ENCODE data around the gene C1orf94.

Gene C1orf94, protein sequence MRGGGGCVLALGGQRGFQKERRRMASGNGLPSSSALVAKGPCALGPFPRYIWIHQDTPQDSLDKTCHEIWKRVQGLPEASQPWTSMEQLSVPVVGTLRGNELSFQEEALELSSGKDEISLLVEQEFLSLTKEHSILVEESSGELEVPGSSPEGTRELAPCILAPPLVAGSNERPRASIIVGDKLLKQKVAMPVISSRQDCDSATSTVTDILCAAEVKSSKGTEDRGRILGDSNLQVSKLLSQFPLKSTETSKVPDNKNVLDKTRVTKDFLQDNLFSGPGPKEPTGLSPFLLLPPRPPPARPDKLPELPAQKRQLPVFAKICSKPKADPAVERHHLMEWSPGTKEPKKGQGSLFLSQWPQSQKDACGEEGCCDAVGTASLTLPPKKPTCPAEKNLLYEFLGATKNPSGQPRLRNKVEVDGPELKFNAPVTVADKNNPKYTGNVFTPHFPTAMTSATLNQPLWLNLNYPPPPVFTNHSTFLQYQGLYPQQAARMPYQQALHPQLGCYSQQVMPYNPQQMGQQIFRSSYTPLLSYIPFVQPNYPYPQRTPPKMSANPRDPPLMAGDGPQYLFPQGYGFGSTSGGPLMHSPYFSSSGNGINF

DNA sequence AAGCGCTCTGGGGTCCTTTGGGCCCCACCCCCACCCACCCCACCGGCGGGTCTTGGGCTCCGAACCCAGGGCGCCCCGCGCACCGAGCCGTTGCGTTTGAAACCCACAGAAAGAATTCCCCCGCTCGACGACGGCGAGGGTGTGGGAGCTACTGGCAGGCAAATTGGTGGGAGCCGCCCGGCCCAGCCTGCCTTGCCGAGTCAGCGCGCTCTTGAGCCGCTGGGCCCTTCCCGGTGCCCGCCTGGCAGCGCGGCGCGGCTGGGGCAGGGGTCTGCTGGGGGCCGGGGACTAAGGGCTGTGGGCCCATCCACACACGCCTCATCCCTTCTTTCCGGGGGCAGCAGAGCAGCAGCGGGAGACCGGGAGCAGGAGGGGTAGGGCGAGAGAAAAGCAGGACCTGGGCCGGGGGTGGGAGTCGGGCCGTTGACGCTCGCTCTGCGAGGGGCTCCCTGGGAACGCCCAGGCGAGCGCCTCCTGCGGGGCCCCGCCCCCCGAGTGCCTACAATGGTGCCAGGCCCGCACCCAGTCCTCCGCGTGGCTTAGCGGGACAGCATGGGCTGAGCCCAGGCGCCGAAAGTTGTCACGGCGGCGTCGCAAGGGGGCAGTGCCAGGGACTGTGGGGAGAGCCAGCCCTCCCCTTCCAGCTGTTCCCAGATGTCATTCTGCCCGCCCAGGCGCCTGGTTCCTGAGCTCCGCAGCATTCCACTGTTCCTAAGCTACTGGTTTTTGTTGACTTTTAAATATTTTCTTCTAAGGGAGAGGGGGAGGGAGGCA is at the start of gene C1orf94:
Gene C1orf94 (plus strand): TSS at position 78 of the 774 bp plus-strand sequence. CDS start 883 bp downstream, outside the sequence.
- no peak for DNase-seq (ENCODE audit: low read depth)

DNA sequence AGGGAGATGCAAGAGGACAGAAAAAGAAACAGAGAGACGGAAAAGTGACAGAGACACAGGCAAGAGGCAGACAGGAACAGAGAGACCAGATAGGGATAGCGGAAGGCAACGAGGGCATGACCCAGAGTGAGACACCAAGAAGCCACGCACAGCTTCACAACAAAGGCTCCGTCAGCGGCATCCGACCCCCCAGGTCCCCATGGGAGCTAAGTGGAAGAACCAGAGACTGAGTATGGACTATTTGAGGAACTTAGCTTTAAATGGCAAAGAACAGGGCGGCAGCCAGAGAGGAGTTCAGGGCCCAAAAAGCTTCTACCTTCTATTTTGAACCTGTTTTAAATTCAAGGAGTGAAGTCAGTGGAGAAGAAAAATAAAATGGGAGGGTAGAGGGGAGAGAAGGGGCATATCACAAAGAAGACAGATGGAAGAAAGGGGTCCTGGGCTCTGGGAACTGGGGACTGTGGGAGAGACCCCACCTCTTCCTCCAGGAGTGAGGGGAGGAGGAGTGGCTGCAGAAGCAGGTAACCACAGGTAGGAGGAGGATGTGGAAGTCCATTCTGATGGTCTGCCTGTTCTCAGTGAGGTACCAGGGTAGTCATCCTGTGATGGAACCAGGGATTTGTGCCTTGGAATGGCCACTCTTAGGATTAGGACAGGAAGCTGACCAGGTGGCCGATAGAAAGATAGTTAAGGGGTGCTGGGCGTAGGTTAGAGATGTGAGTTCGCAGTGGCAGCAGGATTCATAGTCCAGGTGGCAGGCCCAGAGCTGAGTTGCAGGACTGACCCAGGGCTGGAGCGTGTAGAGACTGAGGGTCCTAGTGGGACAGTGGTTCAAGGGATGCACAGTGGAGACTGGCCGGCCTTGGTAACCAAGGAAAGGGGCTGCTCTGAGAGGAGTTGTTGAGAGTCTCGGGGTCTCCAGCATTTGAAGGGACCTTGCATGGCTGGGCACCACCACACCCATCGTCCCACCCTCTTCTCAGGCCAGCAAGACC is 49.4 kb upstream of the C1orf94 start:
- no peak for DNase-seq (ENCODE audit: low read depth)

DNA sequence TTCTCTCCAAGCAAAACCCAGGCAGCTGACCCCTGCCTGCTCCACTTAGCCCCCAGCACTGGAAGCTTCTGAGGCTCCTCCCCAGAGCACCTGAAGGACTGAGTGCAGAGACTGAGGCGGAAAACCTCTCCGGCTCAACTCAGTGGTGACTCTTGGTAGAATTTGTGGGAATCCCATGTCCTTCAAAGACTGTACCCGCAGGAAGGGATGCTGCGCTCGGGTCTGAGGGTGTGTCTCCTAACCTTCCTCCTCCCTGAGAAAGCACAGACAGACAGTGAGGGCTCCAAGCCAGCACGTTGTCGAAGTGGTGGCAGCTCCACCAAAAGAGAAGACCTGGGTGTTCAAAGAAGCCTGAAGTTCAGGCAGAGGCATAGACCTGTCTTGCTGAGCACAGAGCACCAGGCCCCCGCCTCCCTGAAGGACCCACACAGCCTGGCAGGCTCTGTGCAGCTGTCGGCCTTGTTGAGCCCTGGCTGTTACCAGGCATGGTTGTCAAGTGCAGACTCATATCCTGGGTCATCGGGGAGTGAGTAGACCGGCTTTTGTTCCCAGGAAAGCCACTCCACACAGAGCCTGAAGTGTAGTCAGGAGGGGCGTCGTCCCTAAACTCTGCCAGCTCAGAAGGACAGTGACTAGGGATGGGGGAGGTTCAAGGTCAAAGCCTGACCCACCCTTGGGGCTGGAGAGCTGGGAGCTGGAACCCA is 48.4 kb upstream of the C1orf94 start:
- no peak for DNase-seq (ENCODE audit: low read depth)

DNA sequence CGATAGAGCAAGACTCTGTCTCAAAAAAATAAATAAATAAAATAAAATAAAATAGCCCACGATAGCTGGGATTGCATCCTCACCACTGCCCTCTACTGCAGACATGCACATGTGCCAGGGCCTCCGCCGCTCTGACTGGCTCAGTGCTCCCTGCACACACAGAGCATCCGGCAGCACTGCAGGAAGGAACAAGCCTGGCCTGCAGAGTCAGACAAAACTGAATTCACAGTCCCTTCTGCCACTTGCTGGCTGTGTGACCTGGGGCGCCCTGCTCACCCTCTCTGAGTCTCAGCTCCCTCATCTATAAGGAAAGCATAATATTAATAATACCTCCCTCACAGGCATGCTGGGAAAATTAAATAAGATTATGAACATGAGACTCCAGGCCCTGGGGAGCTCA is 47.1 kb upstream of the C1orf94 start:
- DNase-seq (ENCODE audit: low read depth): no peak

DNA sequence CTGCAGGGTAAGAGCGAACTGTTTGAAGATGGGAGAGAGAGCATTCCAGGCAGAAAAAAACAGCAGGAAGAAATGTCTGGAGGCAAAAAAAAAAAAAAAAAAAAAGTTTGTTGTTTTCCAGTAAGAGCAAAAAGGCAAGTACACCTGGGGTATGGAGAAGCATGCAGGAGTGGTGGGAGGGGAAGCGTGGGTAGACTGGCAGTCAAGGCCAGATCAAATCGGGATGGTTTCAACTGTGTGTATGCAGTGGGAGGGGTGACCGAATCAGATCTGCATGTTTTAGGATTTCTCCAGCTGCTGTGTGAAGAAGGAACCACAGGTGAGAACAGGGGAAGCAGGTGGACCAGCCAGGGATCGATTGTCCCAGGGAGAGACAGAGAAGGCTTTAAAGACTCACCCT is 46.4 kb upstream of the C1orf94 start:
- DNase-seq (ENCODE audit: low read depth): no peak

DNA sequence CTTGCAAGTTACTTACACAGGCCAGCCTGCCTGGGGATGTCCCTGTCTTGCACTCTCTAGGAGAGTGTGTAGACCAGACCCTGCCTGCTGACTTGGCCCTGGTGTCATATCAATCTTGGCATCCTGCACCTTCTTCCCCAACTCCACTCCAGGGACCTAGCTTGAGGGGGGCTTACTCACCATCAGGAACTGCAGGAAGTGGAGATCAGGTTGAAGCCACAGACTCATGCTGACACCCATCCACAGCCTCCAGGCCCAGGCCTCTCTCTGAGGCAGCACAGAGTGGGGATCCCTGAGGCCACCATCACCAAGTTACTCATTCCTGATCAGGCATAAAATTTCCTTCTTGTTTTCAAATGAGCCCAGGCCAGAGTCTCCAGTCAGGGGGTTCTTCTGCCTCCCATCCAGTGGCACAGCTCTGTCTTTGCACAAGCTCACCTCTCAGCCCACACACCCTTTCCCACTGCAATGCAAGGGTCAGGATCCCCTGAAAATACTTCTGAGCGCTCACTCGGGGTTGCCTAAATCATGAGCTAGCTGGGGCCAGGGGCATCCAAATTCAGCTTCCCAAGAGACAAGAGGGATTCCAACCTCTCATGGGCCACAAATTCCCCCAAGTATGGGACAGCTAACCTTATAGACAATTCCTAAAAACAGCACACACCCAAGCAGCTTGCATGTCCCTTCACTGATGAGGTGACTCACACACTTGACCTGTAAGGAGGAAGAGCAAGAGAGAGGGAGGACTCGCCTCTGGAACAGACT is 45.1 kb upstream of the C1orf94 start:
- peak; percentile 17 for DNase-seq (ENCODE audit: low read depth)

DNA sequence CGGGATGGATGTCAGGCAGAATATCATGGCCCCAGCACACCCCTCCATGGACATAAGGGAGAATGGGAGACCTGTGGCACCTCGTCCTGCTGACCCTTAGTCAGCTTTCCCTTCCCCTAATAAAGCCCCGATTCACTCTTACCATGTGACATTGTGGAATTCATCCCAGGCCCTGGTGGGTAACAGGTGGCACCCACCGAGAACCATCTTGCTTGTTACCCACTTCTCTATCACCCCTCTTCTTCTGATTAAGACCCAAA is 44.6 kb upstream of the C1orf94 start:
- no peak for DNase-seq (ENCODE audit: low read depth)

DNA sequence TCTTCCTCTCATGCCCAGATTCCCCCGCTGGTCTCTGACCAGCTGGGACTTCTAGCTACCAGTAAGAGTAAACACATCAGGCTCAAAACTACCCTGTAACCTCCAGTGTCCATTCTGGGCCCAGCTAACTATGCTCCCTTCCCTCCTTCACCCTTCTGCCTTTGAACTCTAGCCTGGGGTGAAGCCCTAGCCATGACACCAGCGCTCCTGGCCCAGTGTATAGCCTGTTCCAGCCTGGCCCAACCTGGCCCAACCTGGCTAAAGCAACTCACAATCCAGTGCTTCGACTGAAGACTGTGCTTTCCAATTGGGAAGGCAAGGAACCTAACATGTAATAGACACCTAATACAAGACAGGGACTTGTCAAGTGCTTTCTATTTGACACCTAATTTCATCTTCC is 39.3 kb upstream of the C1orf94 start:
- no peak for DNase-seq (ENCODE audit: low read depth)

DNA sequence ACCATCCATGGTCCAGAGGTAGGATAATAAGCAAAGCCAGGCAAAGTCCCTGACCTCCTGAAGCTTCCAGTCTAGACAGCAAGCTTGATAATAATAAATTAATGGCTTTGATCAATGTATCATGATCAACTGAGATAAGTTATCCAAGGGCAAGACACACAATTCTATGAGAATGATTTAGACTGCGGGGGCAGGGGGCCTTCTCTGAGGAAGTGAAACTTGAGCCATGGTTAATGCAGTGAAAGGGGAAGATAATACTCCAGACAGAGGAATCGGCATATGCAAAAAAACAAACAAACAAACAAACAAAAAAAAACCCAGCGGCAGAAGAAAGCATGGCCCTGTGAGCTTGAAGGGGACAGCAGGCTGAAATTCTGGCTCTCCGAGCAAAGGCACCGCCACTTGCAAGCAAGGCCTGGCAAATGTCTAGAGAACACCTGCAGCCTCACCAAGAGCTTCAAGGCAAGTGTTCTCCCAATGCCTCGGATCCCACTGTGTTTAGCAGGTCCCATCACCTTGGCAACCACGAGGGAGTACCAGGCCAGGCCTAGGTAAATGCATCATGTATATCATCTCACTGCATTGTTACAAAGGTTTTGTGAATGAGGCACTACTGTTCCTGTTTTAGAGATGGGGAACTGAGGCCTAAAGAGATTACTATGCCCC is 36.6 kb upstream of the C1orf94 start:
- no peak for DNase-seq (ENCODE audit: low read depth)

DNA sequence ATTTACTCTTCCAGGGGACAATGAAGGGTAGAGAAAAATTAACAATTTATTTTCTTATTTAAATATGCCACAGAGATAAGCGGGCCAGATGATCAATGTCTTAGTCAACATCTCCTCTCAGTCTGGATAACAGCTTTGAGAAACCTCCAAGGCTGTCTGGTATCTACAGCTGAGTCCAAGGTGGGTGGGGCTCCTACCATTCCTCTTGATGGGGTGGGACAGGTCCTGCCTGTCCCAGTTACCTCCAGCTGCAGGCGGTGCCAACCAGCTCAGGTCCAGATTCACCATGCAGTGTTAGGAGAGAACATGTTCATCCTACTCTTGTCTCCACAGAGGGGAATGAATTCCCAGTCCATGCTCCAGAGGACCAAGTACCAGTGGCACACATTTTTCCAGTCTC is 32.7 kb upstream of the C1orf94 start:
- no peak for DNase-seq (ENCODE audit: low read depth)

DNA sequence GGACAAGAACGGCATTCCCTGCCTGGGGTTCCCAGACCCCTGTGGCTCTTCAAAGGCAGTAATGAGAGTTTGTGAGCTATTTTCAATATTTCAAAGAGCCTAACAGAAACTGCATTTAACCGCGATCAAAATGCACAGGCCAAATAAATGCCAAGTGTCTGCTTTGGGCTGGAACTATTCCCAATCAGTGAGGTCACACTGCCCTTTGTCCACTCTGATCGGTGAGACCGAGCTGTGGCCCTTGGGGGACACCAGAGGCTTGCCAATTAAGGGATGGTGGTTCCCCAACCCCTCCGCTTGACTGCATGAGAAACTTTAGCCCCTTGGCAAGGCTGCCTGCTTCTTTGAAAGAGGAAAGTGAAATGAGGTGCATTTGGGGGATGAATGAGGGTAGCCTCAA is 31.9 kb upstream of the C1orf94 start:
- DNase-seq (ENCODE audit: low read depth): no peak

DNA sequence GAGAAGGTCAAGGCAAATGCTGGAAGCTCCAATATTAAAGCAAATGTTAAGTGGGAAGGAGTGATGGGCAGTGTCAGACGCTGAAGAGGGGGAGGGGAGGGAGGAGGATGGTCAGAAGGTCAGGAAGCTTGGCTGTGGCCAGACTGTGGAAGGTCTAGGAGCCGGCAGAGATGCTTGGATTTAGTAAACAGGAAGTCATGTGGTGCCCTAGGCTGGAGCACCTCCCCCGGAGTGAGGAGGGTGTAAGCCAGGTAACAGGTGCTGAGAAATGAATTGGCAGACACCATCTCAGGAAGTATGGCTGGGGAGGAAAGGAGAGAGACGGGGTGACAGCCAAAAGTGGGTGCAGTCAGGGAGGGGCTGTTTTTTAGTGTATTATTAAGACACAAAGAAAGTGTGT is 29.4 kb upstream of the C1orf94 start:
- DNase-seq (ENCODE audit: low read depth): no peak

DNA sequence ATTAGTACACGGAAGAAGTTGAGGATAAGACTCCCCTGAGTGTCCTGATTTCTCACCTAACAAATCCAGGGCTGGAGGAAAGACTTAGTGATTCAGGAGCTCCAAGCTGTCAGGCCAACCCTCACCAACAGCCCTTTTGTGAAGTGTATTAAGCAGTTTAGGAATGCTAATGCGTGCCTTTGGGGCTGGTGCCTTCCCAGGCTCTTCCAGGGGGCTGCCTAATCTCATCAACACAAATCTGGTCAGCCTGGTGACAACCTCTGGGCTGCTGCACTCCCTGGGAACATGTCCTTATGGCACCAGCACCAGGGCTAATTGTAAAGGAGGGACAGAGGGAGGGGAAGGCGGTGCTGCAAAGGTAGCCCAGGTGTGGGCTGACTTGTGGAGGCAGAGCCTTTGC is 27.2 kb upstream of the C1orf94 start:
- DNase-seq (ENCODE audit: low read depth): no peak

DNA sequence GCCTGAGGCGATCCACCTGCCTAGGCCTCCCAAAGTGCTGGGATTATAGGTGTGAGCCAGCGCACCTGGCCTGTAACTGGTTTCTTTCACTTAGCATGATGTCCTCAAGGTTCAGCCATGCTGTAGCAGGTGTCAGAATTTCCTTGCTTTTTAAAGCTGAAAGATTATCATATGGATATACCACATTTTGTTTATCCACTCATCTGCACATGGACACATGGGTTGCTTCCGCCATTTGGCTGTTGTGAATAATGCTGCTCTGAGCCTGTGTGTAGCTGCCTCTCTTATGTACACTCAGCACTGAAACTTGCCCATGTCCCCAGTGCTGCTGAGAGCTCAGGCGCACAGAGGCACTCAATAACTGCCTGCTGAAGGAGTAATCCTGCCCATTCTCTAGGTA is 23.5 kb upstream of the C1orf94 start:
- DNase-seq (ENCODE audit: low read depth): no peak

DNA sequence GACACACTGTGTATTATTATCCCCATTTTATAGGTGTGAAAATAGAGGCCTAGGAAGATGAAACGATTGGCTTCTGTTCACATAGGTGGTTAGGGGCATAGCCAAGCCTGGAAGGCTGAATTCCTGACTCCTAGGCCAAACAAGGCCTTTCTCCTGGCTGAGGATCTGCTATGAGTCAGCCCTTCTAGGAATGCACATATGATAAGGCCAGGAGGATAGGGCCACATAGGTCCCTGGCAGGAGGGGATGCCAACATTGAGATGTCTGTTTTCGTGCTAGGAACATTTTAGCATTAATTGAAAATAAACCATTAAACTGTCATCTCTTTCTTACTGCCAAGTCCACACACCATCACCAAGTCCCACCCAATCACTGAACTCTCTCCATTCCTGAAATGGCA is 20.8 kb upstream of the C1orf94 start:
- DNase-seq (ENCODE audit: low read depth): peak; percentile 28

DNA sequence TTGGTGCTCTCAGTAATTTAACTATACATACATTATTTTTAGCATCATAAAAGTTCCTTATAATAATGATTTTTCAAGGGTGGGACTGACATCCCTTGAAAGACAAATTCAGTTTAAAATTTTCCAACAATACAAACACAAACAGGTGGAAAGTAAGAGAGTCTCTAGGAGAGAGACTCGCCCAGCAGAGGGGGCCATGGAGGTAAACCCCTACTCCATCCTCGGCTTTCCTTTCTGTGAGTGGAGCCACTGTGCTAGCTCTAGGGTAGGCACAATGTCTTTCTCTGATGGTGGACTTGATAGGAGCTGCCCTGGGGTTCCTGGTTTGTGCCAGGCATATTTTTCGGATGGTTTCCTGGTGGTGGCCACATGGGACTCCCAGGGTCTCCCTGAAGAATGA is 20.0 kb upstream of the C1orf94 start:
- DNase-seq (ENCODE audit: low read depth): no peak

DNA sequence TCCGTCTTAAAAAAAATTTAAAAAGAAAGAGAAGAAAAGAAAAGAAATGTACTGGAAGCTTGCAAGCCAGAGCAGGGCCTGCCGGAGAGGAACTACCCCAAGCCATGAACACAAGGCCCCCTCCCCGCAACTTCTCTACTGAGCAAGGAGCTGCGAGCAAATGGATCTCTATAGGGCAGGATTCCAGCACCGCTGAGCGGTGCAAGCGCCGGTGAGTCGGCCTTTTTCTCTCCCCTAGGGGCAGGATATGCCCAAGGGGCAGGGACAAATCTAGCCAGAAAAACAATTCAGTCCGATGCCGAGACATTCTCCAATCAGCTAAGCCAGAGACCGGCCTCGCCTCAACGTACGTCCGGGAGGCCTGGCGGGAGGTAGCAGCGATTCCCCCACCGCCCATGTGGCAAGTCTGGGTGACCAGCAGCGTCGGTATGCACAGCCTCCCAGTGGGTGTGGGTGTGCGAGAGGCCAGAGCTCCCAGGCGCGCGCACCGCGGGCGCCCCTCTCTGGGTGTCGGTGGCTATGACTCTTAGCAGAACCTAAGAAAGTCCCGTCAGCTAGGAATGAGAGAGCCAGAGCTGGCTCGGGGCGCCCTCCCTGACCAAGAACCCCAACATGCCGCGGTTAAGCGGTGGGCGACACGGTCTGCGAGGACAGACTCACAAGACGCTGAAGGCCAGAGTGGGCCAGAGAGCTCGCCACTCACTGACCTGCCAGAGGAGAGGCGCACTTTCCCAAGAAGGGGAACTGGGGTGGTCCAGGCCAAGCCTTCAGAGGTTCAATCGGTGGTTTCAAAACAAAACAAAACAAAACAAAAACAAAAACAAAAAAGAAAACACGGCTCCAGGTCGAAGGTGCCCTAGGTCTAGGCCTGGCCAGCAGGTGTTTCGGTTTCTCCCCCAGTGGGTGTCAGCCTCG is 13.6 kb upstream of the C1orf94 start:
- DNase-seq (ENCODE audit: low read depth): peak; percentile 97

DNA sequence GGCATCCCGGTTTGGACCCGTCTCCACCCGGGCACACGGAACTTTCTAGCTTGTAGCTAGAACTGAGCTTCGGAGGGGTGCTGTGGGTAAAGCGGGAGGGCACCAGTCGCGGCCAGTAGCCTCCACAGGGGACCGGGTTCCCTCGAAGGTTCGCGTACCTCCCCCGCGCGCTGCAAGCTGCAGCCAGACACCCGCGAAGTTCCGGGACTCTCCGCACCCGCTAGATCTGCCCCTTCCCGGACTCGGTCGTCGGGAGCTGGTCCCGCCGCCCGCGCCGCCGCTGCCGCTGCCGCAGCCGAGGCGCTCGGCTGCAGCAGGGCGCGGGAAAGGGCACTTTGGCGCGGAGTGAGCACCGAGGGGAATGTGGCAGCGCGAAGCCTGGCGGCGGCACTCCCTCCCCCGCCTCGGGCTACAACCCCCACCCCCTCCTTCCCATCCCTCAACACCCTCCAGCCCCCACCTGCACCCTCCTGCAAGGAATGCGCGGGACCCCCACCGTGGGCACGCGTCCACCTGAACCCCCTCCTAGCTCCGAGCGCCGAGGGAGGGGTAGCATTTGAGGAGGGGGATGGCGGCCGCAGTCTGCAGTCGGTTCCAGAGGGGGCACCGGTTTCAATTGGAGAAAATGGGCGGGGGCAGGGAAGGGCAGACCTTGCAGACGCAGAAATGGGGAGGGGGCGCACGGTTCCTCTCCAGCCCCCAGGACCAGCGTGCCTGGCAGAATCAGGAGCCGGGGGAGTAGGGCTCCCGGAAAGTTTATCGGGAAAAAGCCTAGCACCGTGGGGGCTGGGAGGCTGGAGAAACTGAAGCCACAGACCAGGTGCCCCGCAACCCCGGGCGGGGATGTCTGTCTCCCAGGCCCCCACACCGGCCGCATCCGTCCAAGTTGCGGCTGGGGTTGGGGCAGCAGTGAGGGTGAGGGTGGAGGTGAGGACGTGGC is 12.6 kb upstream of the C1orf94 start:
- peak; percentile 36 for DNase-seq (ENCODE audit: low read depth)

All from EH (cell line).